Fibroblast of upper back skin (primary cell): ENCODE data around the gene ST6GAL1.
"Not testable (repeated sequence)": the region's sequence is repeated elsewhere in the genome, so short reads cannot be mapped to it uniquely, and the experiment has no call there.

Experiments used
- DNase-seq: peaks from one replicate; pipeline ENCODE4 v3.0.0-alpha.2; 2013

The ST6GAL1 gene

DNA sequence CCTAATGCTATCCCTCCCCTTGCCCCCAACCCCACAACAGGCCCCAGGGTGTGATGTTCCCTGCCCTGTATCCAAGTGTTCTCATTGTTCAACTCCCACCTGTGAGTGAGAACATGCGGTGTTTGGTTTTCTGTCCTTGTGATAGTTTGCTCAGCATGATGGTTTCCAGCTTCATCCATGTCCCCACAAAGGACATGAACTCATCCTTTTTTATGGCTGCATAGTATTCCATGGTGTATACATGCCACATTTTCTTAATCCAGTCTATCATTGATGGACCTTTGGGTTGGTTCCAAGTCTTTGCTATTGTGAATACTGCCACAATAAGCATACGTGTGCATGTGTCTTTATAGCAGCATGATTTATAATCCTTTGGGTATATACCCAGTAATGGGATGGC, 122.1 kb downstream of the ST6GAL1 start:
- not testable (repeated sequence) for DNase-seq

DNA sequence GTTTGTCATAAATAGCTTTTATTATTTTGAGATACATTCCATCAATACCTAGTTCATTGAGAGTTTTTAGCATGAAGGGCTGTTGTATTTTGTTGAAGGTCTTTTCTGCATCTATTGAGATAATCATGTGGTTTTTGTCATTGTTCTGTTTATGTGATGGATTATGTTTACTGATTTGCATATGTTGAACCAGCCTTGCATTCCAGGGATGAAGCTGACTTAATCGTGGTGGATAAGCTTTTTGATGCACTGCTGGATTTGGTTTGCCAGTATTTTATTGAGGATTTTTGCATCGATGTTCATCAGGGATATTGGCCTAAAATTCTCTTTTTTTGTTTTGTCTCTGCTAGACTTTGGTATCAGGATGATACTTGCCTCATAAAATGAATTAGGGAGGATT, 124.1 kb downstream of the ST6GAL1 start:
- not testable (repeated sequence) for DNase-seq

DNA sequence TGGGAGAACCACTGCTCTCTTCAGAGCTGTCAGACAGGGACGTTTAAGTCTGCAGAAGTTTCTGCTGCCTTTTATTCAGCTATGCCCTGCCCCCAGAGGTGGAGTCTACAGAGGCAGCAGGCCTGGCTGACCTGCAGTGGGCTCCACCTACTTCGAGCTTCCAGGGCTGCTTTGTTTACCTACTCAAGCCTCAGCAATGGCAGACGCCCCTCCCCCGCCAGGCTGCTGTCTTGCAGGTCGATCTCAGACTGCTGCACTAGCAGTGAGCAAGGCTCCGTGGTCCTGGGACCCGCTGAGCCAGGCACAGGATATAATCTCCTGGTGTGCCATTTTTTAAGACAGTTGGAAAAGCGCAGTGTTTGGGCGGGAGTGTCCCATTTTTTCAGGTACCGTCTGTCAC, 127.5 kb downstream of the ST6GAL1 start:
- not testable (repeated sequence) for DNase-seq

DNA sequence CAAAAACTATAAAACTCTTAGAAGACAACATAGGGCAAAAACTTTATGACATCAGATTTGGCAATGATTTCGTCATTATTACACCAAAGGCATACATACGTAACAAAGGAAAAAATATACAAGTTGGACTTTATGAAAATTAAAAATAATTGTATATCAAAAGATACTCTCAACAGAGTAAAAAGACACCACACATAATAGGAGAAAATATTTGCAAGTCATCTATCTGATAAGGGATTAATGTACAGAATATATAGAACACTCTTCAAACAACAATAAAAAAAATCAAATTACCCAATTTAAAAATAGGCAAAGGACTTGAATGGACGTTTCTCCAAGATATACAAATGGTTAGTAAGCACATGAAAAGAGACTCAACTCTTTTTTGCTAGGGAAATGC, 131.4 kb downstream of the ST6GAL1 start:
- no peak for DNase-seq

DNA sequence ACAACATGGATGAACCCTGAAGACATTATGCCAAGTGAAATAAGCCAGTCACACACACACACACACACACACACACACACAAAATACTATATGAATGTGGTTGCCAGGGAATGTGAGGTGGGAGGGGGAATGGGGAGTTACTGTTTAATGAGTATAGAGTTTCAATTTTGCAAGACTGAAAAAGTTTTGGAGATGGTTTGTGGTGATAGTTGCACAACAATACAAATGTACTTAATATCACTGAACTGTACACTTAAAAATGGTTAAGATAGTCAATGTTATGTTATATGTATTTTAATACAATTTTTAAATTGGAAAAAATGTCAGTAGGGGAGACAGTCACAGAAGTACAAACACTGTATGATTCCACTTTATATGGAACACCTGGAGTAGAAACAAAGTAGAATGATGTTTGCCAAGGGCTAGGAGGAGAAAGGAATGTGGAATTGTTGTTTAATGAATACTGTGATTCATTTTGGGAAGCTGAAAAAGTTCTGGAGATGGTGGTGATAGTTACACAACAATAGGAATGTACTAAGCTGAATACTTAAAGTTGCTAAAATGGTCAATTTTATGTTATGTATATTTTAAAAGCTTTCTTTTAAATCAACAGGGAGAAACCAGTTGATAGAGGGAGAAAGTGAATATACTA, 132.3 kb downstream of the ST6GAL1 start:
- peak; percentile 87 for DNase-seq

DNA sequence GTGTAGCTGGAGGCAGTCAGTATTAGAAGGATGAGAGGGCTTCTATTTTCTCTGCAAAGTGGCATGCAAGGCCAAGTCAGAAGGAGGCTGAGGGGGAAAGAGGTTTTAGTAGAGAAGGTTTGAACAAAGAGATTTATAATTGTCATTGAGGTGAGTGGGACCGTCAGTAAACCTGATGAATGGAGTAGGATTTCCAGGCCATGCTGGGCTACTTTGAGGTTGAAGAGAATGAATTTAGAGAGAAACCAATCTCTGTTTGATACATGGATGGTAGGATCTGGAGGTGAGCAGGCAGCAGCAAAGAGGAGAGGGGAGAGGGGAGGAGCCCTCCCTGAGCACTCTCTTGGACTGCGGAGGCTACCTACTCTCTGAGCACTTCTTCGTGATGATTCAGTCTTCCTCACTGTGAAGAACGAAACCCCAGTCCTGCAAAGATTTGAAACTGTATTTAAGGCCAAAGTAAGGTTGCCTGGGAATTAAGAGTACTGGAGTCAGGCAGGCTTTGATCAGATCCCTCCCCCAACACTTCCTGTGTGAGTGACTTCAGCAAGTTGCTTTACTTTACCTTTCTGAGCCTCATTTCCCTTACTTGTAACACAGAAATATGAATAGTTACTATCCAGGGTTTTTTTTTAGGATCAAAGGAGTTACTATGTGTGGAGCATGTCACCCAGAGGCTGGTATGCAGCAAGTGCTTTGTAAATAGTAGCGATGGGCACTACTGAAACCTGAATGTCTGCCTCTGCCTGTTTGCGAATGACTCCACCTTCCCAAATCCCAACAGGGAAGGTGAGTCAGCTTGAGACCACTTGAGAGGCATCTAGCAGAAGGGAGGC, 133.2 kb downstream of the ST6GAL1 start:
- DNase-seq, result peak; percentile 62

DNA sequence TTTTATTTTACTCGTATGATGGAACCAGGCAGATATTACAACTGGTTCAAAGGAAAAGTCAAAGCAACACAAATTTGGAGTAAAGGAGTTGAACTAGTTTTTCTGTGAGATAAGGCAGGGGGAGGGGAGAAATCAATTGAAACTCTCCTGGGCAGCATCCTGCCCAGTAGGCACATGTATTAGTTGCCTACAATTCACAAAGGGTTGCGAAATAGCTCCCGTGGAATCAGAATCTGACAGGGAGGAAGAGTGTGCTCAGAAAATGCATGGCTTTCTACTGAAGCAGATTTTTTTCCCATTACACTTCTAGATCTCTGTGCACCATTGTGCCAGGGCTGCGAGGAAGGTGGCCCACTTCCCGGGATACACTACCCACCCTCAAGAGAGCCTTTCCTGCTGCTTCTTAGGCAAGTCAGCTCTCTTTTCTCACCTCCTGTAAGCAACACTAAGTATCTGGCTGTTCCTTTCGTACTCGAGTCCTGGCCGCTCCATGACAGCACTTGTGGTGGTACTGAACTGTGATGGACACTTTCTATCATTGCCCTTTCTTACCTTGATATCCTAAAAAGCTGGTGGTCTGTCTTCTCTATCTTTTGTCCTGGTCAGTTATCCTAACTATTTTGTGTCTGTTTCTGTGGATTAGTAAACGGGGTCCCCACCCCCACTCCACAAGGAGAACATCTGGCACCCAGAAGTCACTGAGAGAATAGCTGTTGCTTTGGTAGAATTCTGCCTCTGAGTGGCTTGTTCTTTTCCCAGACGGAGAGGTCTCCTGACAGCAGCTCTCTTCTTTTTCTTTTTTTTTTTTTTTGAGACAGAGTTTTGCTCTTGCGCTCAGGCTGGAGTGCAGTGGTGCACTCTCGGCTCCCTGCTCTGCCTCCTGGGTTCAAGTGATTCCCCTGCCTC, 134.1 kb downstream of the ST6GAL1 start:
- DNase-seq, result peak; percentile 74

DNA sequence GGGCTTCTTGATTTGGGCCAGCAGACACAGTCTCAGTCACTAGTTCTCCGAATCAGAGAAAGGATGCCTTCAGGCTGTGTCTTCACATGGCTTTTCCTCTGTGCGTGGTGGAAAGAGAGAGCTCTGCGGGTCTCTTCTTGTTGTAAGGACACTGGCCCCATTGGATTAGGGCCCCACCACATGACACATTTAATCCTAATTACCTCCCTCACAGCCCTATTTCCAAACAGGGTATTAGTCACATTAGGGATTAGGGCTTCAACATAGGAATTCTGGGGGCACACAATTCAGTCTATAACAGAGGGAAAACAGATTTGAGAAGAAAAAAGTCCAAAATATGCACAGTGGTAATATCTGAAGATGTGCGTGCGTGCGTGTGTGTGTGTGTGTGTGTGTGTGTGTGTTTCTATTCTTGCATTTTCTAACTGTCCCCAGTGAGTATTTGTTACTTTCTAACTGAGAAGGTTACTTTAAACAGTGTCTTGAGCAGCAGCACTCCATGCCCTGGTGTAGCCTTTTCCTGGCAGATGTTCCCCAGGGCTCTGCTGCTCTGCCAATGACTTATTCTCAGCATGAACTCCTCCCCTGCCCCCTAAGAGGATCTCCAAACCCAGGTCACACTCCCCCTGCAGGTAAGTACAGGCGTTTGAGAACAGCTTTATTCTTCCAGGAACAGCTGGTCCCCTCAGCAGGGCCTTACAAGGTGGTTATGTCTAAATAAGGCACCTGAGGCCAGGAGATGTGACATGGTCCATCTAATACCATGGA, 136.1 kb downstream of the ST6GAL1 start:
- peak; percentile 44 for DNase-seq

GRCh38 chr3:187068787-187069186, 138.5 kb downstream of the ST6GAL1 start:
- no peak for DNase-seq

DNA sequence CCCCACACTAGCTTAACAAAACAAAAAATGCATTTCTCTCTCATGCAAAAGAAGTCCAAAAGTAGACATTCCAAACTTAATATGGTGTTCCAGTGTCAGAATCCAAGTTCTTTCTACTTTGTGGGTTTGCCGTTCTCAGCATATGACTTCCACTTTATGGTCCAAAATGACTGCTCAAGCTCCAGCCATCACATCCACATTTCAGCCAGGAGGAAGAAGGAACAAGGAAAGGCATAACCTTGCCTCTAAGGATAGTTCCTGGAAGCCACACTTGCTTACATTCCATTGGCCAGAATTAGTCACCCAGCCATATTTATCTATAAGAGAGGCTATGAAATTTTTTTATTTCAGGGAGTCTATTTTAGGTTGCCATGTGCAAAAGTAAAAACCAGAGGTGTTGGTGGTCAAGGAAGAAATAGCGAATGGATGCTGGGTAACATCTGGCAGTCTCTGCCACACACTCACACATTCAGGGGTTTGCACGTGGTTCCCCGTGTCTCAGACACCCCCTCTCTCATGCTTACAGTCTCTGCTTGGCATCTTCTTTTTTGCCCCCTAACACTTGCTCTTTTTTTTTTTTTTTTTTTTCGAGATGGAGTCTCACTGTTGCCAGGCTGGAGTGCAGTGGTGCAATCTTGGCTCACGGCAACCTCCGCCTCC, 139.7 kb downstream of the ST6GAL1 start:
- DNase-seq, result peak; percentile 12

DNA sequence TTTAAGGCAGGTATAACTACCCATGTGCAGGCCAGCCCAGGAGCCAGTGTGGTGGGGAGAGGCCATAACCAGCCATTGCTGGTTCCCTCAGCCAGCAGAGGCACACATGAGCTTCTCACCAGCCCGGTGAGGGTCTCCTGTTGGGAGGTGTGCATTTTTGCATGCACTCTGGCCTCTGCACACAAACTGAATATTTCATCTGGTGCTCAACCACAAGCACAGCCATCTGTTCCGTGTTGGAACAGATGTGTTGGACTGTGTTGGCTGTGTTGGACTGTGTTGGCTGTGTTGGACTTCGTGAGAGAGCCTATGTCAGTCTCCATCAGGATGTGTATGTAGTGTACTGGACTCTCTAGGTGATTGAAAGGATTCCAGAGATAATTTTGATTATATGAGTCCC, 141.8 kb downstream of the ST6GAL1 start:
- DNase-seq, result no peak

DNA sequence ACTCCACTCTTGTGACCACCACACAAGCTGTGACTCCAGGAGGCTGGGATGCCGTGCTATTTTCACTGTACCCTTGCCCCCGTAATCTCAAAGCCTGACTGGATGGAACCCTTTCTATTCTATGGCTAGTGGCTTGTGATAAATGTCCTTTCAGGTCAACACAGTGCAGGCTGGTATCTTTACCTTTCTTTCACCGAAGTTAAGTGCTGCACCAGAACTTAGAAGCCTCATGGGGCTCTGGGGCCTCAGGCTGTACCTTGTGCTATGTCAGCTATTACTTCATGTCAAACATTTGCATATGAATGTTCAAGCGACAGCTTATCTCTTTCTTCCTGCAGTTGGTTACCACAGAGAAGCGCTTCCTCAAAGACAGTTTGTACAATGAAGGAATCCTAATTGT, 142.2 kb downstream of the ST6GAL1 start:
- no peak for DNase-seq

- no peak for DNase-seq
Observed at GRCh38 chr3:187073581-187074098, 143.3 kb downstream of the ST6GAL1 start.

- no peak for DNase-seq
Observed at GRCh38 chr3:187074846-187075245, 144.5 kb downstream of the ST6GAL1 start.

GRCh38 chr3:187076297-187076696, 146.0 kb downstream of the ST6GAL1 start:
- no peak for DNase-seq

DNA sequence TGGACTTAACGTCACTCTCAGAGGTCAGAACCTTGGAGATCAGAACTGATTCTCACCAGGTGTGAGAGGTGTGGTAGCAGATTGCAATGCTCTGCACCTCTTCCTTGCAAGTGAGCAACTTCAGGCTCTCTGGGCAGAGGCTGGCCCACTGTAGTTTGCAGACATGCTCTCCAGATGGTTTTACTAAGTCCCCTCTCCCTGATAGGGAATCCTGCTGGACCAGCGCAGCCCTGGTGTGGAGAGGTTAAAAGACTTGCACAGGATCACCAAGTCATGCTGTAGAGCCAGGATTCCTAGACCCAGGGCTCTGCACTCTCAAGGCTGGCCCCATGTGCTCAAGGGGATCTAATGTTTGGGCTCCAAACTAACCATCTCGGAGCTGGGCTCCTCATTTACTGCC, 146.8 kb downstream of the ST6GAL1 start:
- DNase-seq, result no peak

GRCh38 chr3:187077537-187077936, 147.2 kb downstream of the ST6GAL1 start:
- no peak for DNase-seq

GRCh38 chr3:187079090-187080022, 149.0 kb downstream of the ST6GAL1 start:
- no peak for DNase-seq

DNA sequence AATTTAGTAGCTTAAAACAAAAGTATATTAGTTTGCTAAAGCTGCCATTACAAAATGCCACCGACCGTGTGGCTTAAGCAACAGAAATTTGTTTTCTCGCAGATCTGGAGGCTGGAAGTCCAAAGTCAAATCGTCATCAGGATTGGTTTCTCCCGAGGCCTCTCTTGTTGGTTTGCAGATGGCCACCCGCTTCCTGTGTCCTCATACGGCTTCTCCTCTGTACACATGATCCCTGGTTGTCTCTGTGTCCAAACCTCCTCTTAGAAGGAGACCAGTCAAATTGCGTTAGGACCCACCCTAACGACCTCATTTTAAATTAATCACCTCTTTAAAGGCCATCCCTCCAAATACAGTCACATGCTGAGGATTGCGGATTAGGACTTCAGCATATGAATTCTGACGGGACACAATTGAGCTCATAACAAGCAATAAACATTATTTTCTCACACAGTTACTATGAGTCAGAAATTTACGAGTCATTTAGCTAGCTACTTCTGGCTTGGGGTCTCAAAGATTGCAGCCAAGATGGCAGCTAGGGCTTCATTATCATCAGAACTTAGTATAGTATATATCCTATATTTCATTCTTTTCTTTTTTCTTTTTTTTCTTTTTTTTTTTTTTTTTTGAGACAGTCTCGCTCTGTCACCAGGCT, 150.6 kb downstream of the ST6GAL1 start:
- no peak for DNase-seq

GRCh38 chr3:187082758-187083375, 152.5 kb downstream of the ST6GAL1 start:
- DNase-seq, result no peak
